ENCODE measurements around the gene CLIC6.

Gene CLIC6

GRCh38 chr21:34671462-34671861, 2.7 kb downstream of the CLIC6 start:
- DNase-seq (ENCODE audit: low spot score): no peak
- peaks cover 0 to 3% of the 10 kb centered on the region in 2 donors for H3K9me3 ChIP-seq (replicated peaks in 1 of 2; ENCODE audit: control insufficient read depth in 2 of 2, insufficient read depth in 1 of 2, low read depth in 1 of 2, low read length in 2 of 2)
- H2BK5ac ChIP-seq (ENCODE audit: low read length): no peak overlapping the region
- no peak overlapping the region for H3K9ac ChIP-seq (ENCODE audit: low read depth, low read length, poor library complexity)
- no peak overlapping the region for H3K14ac ChIP-seq (ENCODE audit: low read length)
- no peak overlapping the region for H2BK12ac ChIP-seq (ENCODE audit: low read length)
- H2BK120ac ChIP-seq (ENCODE audit: low read depth, low read length): no peak overlapping the region
- H3K4ac ChIP-seq (ENCODE audit: low read length): no peak overlapping the region
- H3K27me3 ChIP-seq (ENCODE audit: control insufficient read depth in 3 of 3, insufficient read depth in 3 of 3, low read depth in 1 of 3, low read length in 3 of 3): peaks cover 19 to 85% (median 47%) of the 10 kb centered on the region in 3 experiments
- no peak overlapping the region for H2AK5ac ChIP-seq (ENCODE audit: low read depth, low read length)
- WGBS, 2 donors (ENCODE audit: extremely low coverage in 2 of 2, insufficient read length in 2 of 2, insufficient replicate concordance in 1 of 2): no CpG with 5 or more reads among the region's 1 CpG
- H3K23ac ChIP-seq (ENCODE audit: low read depth, low read length, poor library complexity): no peak overlapping the region
- H4K8ac ChIP-seq (ENCODE audit: low read depth, low read length): no peak overlapping the region
- H3K79me1 ChIP-seq (ENCODE audit: low read depth, low read length): no peaks in the 10 kb centered on the region
- H2AFZ ChIP-seq (ENCODE audit: low read length): no peak overlapping the region
- H3K4me1 ChIP-seq (ENCODE audit: control insufficient read depth in 2 of 2, insufficient read depth in 1 of 2, low read depth in 1 of 2, low read length in 2 of 2): peaks cover 0 to 7% of the 10 kb centered on the region in 2 donors
- H3K18ac ChIP-seq (ENCODE audit: low read length): no peak overlapping the region
- no peak overlapping the region for H3K4me3 ChIP-seq (ENCODE audit: low read length in 2 of 2)
- no peak overlapping the region for H4K91ac ChIP-seq (ENCODE audit: low read depth, low read length, poor library complexity)
- H3K36me3 ChIP-seq (replicated peaks in 1 of 2; ENCODE audit: control insufficient read depth in 2 of 2, insufficient read depth in 2 of 2, low read length in 2 of 2): no peaks in the 10 kb centered on the region
- no peak overlapping the region for H3K27ac ChIP-seq (replicated peaks; ENCODE audit: low read length)
- H3K4me2 ChIP-seq (ENCODE audit: insufficient read depth, low read length, poor library complexity, severe bottlenecking): no peak overlapping the region
- no peak overlapping the region for H2BK15ac ChIP-seq (ENCODE audit: low read length)

GRCh38 chr21:34671891-34672290, 3.1 kb downstream of the CLIC6 start:
- H3K4ac ChIP-seq (ENCODE audit: low read length): no peak overlapping the region
- no peak overlapping the region for H2BK15ac ChIP-seq (ENCODE audit: low read length)
- H3K9me3 ChIP-seq (replicated peaks in 1 of 2; ENCODE audit: control insufficient read depth in 2 of 2, insufficient read depth in 1 of 2, low read depth in 1 of 2, low read length in 2 of 2): peaks cover 0 to 3% of the 10 kb centered on the region in 2 donors
- H3K9ac ChIP-seq (ENCODE audit: low read depth, low read length, poor library complexity): no peak overlapping the region
- H3K4me3 ChIP-seq (ENCODE audit: low read length in 2 of 2): no peak overlapping the region
- no peak overlapping the region for H3K27ac ChIP-seq (replicated peaks; ENCODE audit: low read length)
- no peak for DNase-seq (ENCODE audit: low spot score)
- no CpG with 5 or more reads among the region's 4 CpGs for WGBS, 2 donors (ENCODE audit: extremely low coverage in 2 of 2, insufficient read length in 2 of 2, insufficient replicate concordance in 1 of 2)
- peaks cover 19 to 83% (median 47%) of the 10 kb centered on the region in 3 experiments for H3K27me3 ChIP-seq (ENCODE audit: control insufficient read depth in 3 of 3, insufficient read depth in 3 of 3, low read depth in 1 of 3, low read length in 3 of 3)
- H3K4me2 ChIP-seq (ENCODE audit: insufficient read depth, low read length, poor library complexity, severe bottlenecking): no peak overlapping the region
- no peak overlapping the region for H4K8ac ChIP-seq (ENCODE audit: low read depth, low read length)
- no peak overlapping the region for H3K14ac ChIP-seq (ENCODE audit: low read length)
- no peak overlapping the region for H2AK5ac ChIP-seq (ENCODE audit: low read depth, low read length)
- H3K18ac ChIP-seq (ENCODE audit: low read length): no peak overlapping the region
- H3K4me1 ChIP-seq (ENCODE audit: control insufficient read depth in 2 of 2, insufficient read depth in 1 of 2, low read depth in 1 of 2, low read length in 2 of 2): peaks cover 0 to 7% of the 10 kb centered on the region in 2 donors
- no peak overlapping the region for H2BK120ac ChIP-seq (ENCODE audit: low read depth, low read length)
- no peaks in the 10 kb centered on the region for H3K36me3 ChIP-seq (replicated peaks in 1 of 2; ENCODE audit: control insufficient read depth in 2 of 2, insufficient read depth in 2 of 2, low read length in 2 of 2)
- no peaks in the 10 kb centered on the region for H3K79me1 ChIP-seq (ENCODE audit: low read depth, low read length)
- H2BK12ac ChIP-seq (ENCODE audit: low read length): no peak overlapping the region
- H2BK5ac ChIP-seq (ENCODE audit: low read length): no peak overlapping the region
- H4K91ac ChIP-seq (ENCODE audit: low read depth, low read length, poor library complexity): no peak overlapping the region
- no peak overlapping the region for H3K23ac ChIP-seq (ENCODE audit: low read depth, low read length, poor library complexity)
- no peak overlapping the region for H2AFZ ChIP-seq (ENCODE audit: low read length)

- no peaks in the 10 kb centered on the region for H3K36me3 ChIP-seq (replicated peaks in 1 of 2; ENCODE audit: control insufficient read depth in 2 of 2, insufficient read depth in 2 of 2, low read length in 2 of 2)
- H3K4ac ChIP-seq (ENCODE audit: low read length): no peak overlapping the region
- no peak overlapping the region for H2AK5ac ChIP-seq (ENCODE audit: low read depth, low read length)
- no peak overlapping the region for H3K4me3 ChIP-seq (ENCODE audit: low read length in 2 of 2)
- no peak overlapping the region for H3K18ac ChIP-seq (ENCODE audit: low read length)
- no peak overlapping the region for H3K4me2 ChIP-seq (ENCODE audit: insufficient read depth, low read length, poor library complexity, severe bottlenecking)
- no peaks in the 10 kb centered on the region for H3K79me1 ChIP-seq (ENCODE audit: low read depth, low read length)
- H3K9ac ChIP-seq (ENCODE audit: low read depth, low read length, poor library complexity): no peak overlapping the region
- no peak overlapping the region for H4K8ac ChIP-seq (ENCODE audit: low read depth, low read length)
- no peak overlapping the region for H2AFZ ChIP-seq (ENCODE audit: low read length)
- no peak overlapping the region for H3K23ac ChIP-seq (ENCODE audit: low read depth, low read length, poor library complexity)
- DNase-seq (ENCODE audit: low spot score): no peak
- H3K9me3 ChIP-seq (replicated peaks in 1 of 2; ENCODE audit: control insufficient read depth in 2 of 2, insufficient read depth in 1 of 2, low read depth in 1 of 2, low read length in 2 of 2): no peaks in the 10 kb centered on the region
- no peak overlapping the region for H2BK15ac ChIP-seq (ENCODE audit: low read length)
- peaks cover 19 to 72% (median 40%) of the 10 kb centered on the region in 3 experiments for H3K27me3 ChIP-seq (ENCODE audit: control insufficient read depth in 3 of 3, insufficient read depth in 3 of 3, low read depth in 1 of 3, low read length in 3 of 3)
- H2BK5ac ChIP-seq (ENCODE audit: low read length): no peak overlapping the region
- no peak overlapping the region for H3K27ac ChIP-seq (replicated peaks; ENCODE audit: low read length)
- no peak overlapping the region for H4K91ac ChIP-seq (ENCODE audit: low read depth, low read length, poor library complexity)
- peaks cover 0 to 7% of the 10 kb centered on the region in 2 donors for H3K4me1 ChIP-seq (ENCODE audit: control insufficient read depth in 2 of 2, insufficient read depth in 1 of 2, low read depth in 1 of 2, low read length in 2 of 2)
- no peak overlapping the region for H2BK12ac ChIP-seq (ENCODE audit: low read length)
- no peak overlapping the region for H2BK120ac ChIP-seq (ENCODE audit: low read depth, low read length)
- WGBS, 2 donors (ENCODE audit: extremely low coverage in 2 of 2, insufficient read length in 2 of 2, insufficient replicate concordance in 1 of 2): no CpG with 5 or more reads among the region's 3 CpGs
- no peak overlapping the region for H3K14ac ChIP-seq (ENCODE audit: low read length)
These were observed 4.2 kb downstream of the CLIC6 start for GRCh38 chr21:34673006-34673405.

- H2BK5ac ChIP-seq (ENCODE audit: low read length): no peak overlapping the region
- no peak overlapping the region for H2AFZ ChIP-seq (ENCODE audit: low read length)
- peaks cover 0 to 7% of the 10 kb centered on the region in 2 donors for H3K4me1 ChIP-seq (ENCODE audit: control insufficient read depth in 2 of 2, insufficient read depth in 1 of 2, low read depth in 1 of 2, low read length in 2 of 2)
- H3K4me3 ChIP-seq (ENCODE audit: low read length in 2 of 2): no peak overlapping the region
- no peak overlapping the region for H3K18ac ChIP-seq (ENCODE audit: low read length)
- no peak overlapping the region for H3K9ac ChIP-seq (ENCODE audit: low read depth, low read length, poor library complexity)
- no peak overlapping the region for H3K14ac ChIP-seq (ENCODE audit: low read length)
- no peak for DNase-seq (ENCODE audit: low spot score)
- no peaks in the 10 kb centered on the region for H3K36me3 ChIP-seq (replicated peaks in 1 of 2; ENCODE audit: control insufficient read depth in 2 of 2, insufficient read depth in 2 of 2, low read length in 2 of 2)
- no peak overlapping the region for H4K8ac ChIP-seq (ENCODE audit: low read depth, low read length)
- H2BK12ac ChIP-seq (ENCODE audit: low read length): no peak overlapping the region
- H3K27ac ChIP-seq (replicated peaks; ENCODE audit: low read length): no peak overlapping the region
- H2BK15ac ChIP-seq (ENCODE audit: low read length): no peak overlapping the region
- peaks cover 0 to 2% of the 10 kb centered on the region in 2 donors for H3K9me3 ChIP-seq (replicated peaks in 1 of 2; ENCODE audit: control insufficient read depth in 2 of 2, insufficient read depth in 1 of 2, low read depth in 1 of 2, low read length in 2 of 2)
- H3K4ac ChIP-seq (ENCODE audit: low read length): no peak overlapping the region
- H3K23ac ChIP-seq (ENCODE audit: low read depth, low read length, poor library complexity): no peak overlapping the region
- H3K4me2 ChIP-seq (ENCODE audit: insufficient read depth, low read length, poor library complexity, severe bottlenecking): no peak overlapping the region
- H4K91ac ChIP-seq (ENCODE audit: low read depth, low read length, poor library complexity): no peak overlapping the region
- peaks cover 9 to 57% (median 26%) of the 10 kb centered on the region in 3 experiments for H3K27me3 ChIP-seq (ENCODE audit: control insufficient read depth in 3 of 3, insufficient read depth in 3 of 3, low read depth in 1 of 3, low read length in 3 of 3)
- H3K79me1 ChIP-seq (ENCODE audit: low read depth, low read length): no peaks in the 10 kb centered on the region
- no peak overlapping the region for H2BK120ac ChIP-seq (ENCODE audit: low read depth, low read length)
- no peak overlapping the region for H2AK5ac ChIP-seq (ENCODE audit: low read depth, low read length)
These were observed 5.7 kb downstream of the CLIC6 start for GRCh38 chr21:34674468-34674867.

Data from neuronal stem cell (in vitro differentiated cells).